Measurements from ENCODE around the gene GIMAP5. TPM values are rescaled to one million over a fixed set of nuclear protein-coding genes. Genes with fewer than 3 reads are reported as not detected.

The GIMAP5 gene
- total RNA-seq, 1 experiment from 2014 or later, result not detected

- DNase-seq (ENCODE audit: low spot score), result no peak
Measured at GRCh38 chr7:150735596-150736358, 1.4 kb upstream of the GIMAP5 start.

- no peak for DNase-seq (ENCODE audit: low spot score)
Measured at GRCh38 chr7:150736864-150737263, 354 bp upstream of the GIMAP5 start.

GRCh38 chr7:150738092-150738491 is 874 bp downstream of the GIMAP5 start:
- no peak for DNase-seq (ENCODE audit: low spot score)

DNA sequence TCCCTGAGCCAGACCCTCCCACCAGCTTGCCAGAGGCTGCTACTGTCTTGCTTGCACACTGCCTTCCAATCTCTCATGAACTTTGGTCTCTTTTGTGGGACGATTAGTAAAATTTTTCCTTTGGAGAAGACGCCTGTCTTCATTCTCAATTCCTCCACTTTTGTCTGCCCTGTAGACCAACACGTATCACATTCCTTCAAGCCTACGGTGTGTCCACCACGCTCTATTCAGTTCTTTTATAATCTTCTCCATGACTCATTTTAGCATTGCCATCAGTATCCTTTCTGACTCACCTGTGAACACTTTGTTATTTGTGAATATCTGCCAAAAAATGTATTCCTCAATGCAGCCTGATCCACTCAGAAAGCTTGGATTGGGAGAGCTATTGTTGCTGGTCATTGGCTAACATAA is 1.4 kb downstream of the GIMAP5 start:
- peak; percentile 21 for DNase-seq (ENCODE audit: low spot score)

DNA sequence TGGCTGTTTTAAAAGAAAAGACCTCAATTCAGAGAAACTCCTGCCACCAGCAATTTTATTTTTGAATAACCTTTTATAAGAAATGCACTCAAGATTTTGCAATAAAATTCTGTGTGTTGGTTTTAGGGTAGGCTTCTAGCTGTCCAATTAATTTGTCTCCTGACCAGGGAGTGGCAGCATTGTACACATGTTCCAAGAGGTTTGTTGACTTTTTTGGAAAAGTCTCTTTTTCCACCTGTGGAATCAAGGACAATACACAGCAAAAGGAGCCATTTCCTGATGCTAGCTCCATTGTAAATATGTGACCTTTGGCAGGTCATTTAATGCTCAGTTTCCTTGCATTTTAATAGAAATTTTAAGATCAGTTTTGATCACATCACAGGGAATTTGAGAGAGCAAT is 1.8 kb downstream of the GIMAP5 start:
- no peak for DNase-seq (ENCODE audit: low spot score)

DNA sequence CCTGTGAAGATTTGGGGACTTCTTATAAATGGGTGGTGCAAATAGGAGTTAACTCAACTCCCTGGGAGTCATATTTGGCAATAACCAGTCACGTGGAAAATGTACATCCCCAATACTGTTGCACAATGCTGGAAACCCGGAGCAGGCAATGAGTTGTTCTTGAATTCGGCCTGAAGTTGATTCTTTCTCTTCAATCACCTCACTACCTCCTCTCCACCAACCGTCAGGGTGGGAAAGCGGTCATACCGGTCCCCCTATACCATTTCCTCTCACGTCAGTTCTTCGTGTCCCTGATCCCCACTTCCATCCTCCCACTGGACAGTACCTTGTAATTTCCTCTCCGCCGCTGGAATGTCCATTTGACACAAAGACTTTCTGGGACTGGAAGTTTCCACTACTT is 2.8 kb downstream of the GIMAP5 start:
- no peak for DNase-seq (ENCODE audit: low spot score)

DNA sequence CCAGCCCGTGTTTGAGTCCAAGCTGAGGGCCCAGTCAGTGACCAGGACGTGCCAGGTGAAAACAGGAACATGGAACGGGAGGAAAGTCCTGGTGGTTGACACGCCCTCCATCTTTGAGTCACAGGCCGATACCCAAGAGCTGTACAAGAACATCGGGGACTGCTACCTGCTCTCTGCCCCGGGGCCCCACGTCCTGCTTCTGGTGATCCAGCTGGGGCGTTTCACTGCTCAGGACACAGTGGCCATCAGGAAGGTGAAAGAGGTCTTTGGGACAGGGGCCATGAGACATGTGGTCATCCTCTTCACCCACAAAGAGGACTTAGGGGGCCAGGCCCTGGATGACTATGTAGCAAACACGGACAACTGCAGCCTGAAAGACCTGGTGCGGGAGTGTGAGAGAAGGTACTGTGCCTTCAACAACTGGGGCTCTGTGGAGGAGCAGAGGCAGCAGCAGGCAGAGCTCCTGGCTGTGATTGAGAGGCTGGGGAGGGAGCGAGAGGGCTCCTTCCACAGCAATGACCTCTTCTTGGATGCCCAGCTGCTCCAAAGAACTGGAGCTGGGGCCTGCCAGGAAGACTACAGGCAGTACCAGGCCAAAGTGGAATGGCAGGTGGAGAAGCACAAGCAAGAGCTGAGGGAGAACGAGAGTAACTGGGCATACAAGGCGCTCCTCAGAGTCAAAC is 5.2 kb downstream of the GIMAP5 start:
- no peak for DNase-seq (ENCODE audit: low spot score)

- no peak for DNase-seq (ENCODE audit: low spot score)
Measured at GRCh38 chr7:150744041-150744656, 6.9 kb downstream of the GIMAP5 start.

DNA sequence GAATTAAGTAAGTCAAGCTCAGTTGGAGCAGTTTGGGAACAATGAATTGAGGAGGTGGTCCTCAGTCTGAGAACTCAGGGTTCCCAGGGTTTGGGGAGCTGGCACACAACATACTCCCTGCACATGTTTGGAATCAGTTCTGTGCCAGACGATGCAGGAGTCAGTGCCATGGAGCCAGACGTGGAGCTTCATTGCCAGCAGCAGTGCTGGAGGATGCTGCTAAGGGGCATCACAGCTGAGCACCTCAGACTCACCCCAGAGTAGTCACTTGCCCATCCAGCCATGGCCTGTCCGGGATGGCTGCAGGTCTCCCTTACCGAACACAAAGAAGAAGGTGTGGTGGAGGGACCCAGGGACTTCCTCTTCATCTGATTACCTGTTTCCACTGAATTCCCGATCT is 7.9 kb downstream of the GIMAP5 start:
- no peak for DNase-seq (ENCODE audit: low spot score)

DNA sequence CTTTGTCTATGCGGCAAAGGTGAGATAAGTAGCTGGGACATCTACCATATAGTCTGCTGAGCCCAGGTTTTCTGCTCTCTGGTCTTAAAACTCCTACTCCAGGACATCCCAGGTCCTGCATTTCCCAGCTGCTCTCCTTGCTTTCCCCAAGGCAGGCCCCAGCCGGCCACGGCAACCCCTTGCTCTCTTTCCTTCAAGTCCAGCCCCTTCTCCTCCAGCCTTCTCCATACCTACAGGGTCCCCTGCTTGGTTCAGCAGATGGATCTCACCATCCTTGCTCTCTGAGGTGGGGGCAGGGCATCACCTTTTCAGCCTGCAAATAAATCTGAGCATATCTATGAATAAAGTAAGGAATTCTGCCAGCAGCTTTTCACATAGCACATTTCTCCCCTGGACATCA is 8.7 kb downstream of the GIMAP5 start:
- no peak for DNase-seq (ENCODE audit: low spot score)

DNA sequence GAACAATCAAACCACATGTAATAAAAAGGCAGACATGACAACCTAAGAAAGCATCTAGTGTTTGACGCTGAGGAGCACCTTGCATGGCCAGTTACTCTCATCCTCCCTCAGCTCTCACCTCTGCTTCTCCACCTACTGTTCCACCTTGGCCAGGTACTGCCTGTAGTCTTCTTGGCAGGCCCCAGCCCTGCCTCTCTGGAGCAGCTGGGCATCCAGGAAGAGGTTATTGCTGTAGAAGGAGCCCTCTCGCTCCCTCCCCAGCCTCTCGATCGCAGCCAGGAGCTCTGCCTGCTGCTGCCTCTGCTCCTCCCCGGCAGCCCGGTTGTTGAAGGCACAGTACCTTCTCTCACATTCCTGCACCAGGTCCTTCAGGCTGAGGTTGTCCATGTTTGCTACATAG is 9.7 kb downstream of the GIMAP5 start:
- DNase-seq (ENCODE audit: low spot score), result no peak

- no peak for DNase-seq (ENCODE audit: low spot score)
Measured at GRCh38 chr7:150748376-150748775, 11.2 kb downstream of the GIMAP5 start.

DNA sequence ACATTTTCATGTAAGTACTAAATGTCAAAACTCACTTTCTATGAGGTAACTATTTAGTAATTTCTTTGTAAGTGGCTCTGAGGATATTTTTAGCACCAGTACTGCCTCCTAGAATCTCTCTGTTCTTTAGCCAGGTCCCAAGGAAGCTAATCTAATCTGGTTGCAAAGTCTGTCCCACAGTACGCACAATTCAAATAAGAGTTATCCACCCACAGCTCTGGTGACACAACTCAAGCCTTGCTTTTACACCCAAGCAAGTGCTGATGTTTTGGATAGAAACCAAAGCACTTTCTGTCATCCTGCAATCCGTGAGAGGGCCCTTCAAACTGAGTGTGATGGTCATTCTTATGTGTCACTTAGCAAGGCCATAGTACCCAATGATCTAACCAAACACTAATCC is 14.5 kb downstream of the GIMAP5 start:
- no peak for DNase-seq (ENCODE audit: low spot score)

DNA sequence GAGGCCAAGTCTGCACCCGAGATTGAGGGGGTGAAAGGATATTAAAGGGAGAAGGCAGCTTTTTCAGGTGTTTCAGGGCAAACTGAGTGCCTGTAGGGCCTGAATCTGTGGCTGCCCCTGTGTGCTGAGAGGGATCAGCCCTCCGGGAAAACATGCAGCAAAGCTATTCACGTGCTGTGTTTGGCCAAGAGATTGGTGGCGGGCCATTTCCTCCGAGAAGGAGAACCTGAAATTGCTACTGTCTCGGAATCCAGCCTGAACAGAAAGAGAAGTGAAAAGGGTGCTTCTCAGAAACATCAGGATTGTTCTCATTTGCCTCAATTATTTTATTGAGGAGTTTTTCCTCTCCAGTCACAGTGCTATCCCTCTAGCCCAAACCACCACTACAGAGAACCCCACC is 16.0 kb downstream of the GIMAP5 start:
- no peak for DNase-seq (ENCODE audit: low spot score)

- peak; percentile 32 for DNase-seq (ENCODE audit: low spot score)
Measured at GRCh38 chr7:150753826-150754603, 16.8 kb downstream of the GIMAP5 start.

DNA sequence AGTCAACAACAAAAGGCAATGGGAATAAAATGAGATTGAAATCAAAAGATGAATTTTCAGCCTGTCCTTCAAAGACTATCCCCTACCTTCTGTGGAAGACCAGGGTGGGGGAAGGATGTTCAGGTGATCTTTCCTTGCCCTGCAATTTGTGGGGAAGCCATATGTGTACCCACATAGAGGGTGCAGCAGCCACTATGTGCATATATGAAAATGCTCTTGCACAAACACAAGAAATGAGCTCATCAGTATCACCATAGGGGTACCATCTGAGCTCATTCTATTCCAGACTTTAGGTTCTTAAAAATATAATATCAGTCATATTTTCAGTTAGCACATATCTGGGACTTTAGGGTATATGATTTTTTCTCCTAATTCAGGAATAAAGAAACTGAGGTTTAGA is 17.7 kb downstream of the GIMAP5 start:
- no peak for DNase-seq (ENCODE audit: low spot score)

GRCh38 chr7:150755473-150756099 is 18.4 kb downstream of the GIMAP5 start:
- DNase-seq (ENCODE audit: low spot score), result peak; percentile 12

DNA sequence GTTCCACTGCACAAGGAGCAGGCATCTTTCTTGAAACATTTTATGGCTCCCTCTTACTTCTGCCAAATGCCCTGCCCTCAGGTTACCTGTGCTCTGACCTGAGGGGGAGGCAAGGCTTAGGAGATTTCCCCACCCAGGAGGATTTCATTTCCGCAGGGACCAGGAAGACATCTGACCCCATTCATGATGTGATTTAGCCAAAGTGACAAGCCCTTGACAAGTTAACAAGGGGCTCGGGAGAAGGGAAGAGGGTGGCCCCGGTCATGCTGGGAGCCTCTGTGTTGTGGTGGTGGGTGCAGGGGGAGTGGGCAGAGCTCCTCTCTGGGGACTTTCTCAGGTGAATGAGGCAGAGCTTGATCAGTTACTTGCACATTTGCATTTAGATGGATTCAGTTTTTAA is 18.9 kb downstream of the GIMAP5 start:
- no peak for DNase-seq (ENCODE audit: low spot score)

DNA sequence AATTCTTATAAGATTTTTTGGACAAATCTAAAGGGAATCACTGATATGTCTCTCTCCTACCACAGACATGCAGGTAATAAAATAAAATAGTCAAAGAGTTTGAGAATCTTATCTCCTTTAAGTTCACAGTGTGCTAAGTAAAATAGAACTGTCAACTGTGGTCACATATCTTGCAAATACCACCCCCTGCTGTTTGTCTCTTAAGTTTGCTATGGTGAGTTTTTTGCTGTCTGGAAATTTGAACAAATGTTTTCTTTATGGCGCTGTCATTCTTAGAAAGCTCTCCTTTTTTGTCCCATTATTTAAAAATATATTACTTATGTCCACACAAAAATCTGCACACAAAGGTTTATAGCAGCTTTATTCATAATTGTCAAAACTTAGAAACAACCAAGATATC is 19.6 kb downstream of the GIMAP5 start:
- no peak for DNase-seq (ENCODE audit: low spot score)

GRCh38 chr7:150759479-150759878 is 22.3 kb downstream of the GIMAP5 start:
- no peak for DNase-seq (ENCODE audit: low spot score)

DNA sequence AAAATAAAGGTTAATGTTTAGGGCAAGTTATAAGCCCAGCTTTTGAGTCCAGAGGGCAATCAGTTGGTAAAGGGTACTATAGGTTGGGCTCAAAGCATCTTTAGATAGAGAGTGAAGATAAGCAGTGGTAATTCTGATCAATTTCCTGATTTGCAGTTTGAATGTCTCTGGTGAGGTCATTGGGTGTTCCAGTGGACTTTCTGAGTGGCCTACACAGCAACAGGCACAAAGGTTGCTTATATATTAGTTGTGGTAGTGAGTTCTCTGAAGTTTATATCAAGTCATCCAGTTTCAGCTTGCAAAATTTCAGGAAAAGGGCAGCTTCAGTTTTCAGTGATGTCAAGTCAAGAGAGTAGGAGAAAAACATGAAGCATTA is 29.1 kb downstream of the GIMAP5 start:
- DNase-seq (ENCODE audit: low spot score), result no peak

DNA sequence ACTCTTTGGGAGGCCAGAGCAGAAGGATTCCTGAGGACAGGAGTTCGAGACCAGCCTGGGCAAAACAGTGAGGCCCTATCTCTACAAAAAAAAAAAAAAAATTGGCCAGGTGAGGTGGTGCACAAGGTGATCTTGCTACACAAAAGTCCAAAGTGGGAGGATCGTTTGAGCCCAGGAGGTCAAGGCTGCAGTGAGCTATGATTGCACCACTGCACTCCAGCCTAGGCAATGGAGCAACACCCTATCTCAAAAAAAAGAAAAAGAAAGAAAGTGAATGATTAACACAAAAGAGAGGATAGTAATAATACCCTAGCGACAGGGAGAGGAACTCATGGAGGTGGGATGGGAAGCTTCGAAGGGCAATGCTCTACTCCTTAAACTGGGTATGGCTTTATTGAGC is 32.5 kb downstream of the GIMAP5 start:
- DNase-seq (ENCODE audit: low spot score), result no peak

Measured in A172 (cell line).